AG09319 (cell line): ENCODE results near the gene PPIL4.
"Not testable (repeated sequence)": the region's sequence is repeated elsewhere in the genome, so short reads cannot be mapped to it uniquely, and the experiment has no call there.

ENCODE experiments used
- DNase-seq: peaks from one replicate; pipeline ENCODE4 v3.0.0-alpha.2; 2010; ENCODE audit warnings: low read depth; ENCODE audit errors: extremely low read depth
- TF ChIP-seq, protein P1 (sequence below): IDR thresholded peaks from 2 replicates; pipeline ENCODE4 v1.5.1; 2011; ENCODE audit warnings: low read depth, mild to moderate bottlenecking, inconsistent platforms, low read length, moderate library complexity

The PPIL4 gene

DNA sequence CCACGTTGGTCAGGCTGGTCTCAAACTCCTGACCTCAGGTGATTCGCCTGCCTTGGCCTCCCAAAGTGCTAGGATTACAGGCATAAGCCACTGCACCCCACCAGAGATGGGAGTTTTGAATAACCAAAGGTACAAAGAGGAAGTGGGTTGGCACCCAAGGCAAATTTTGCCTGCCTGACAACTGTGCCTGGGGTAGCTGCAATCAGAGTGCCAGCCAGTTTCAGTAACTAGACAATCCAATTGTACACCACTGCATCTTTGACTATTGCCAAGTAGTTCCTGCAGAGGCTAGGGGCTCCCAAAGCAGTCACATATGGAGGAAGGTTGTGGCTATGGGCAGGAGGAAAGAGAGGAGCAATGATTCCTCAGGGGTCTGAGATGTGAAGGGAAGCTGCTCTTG is 77.7 kb downstream of the PPIL4 start:
- TF ChIP-seq, protein P1, sequence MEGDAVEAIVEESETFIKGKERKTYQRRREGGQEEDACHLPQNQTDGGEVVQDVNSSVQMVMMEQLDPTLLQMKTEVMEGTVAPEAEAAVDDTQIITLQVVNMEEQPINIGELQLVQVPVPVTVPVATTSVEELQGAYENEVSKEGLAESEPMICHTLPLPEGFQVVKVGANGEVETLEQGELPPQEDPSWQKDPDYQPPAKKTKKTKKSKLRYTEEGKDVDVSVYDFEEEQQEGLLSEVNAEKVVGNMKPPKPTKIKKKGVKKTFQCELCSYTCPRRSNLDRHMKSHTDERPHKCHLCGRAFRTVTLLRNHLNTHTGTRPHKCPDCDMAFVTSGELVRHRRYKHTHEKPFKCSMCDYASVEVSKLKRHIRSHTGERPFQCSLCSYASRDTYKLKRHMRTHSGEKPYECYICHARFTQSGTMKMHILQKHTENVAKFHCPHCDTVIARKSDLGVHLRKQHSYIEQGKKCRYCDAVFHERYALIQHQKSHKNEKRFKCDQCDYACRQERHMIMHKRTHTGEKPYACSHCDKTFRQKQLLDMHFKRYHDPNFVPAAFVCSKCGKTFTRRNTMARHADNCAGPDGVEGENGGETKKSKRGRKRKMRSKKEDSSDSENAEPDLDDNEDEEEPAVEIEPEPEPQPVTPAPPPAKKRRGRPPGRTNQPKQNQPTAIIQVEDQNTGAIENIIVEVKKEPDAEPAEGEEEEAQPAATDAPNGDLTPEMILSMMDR: no peak
- DNase-seq: no peak

- no peak for DNase-seq
- TF ChIP-seq, protein P1: no peak
Measured at GRCh38 chr6:149467265-149467664, 78.6 kb downstream of the PPIL4 start.

- TF ChIP-seq, protein P1: no peak
- no peak for DNase-seq
Measured at GRCh38 chr6:149464411-149464810, 81.4 kb downstream of the PPIL4 start.

DNA sequence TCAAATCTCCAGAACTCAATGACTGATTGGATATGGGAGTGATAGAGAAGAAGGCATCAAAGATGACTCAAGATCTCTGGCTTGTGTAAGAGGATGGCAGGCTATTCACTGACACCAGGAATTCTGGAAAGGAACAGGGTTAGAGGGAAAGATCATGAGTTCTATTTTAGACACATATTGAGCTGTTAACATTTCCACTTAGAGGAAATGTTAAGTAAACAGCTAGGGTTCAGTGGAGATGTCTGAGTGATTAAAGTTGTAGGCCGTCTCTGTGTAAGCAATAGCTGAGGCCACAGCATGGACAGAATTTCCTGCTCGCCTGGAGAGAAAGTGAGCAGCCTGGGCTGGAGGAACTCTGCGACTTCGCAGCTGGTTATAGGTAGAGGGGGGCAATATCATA is 82.1 kb downstream of the PPIL4 start:
- DNase-seq: no peak
- TF ChIP-seq, protein P1: no peak

- DNase-seq: not testable (repeated sequence)
Measured at GRCh38 chr6:149462712-149463111, 83.1 kb downstream of the PPIL4 start.

GRCh38 chr6:149461670-149462069 is 84.2 kb downstream of the PPIL4 start:
- TF ChIP-seq, protein P1: no peak
- DNase-seq: no peak

GRCh38 chr6:149460249-149460648 is 85.6 kb downstream of the PPIL4 start:
- DNase-seq: not testable (repeated sequence)

- no peak for DNase-seq
- TF ChIP-seq, protein P1: no peak
Measured at GRCh38 chr6:149459761-149460160, 86.1 kb downstream of the PPIL4 start.

DNA sequence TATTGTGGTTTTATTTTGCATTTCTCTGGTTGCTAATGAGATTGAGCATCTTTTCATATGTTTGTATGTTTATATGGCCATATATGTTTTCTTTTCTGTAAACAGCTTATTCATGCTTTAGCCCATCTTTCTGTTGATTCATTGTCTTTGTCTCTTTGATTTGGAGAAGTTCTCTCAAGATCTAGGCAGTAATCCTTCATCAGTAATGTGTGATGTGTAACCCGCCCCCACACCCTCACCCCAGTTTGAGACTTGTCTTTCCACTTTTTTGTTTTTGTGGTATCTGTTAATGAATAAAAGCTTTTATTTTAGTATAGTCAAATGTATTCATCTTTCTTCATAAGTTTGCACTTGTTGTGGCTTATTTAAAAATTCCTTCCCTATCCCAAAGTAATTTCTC is 87.0 kb downstream of the PPIL4 start:
- TF ChIP-seq, protein P1: no peak
- no peak for DNase-seq
